ENCODE results near the gene PCDHGC4. TPM values are rescaled to one million over a fixed set of nuclear protein-coding genes. Genes with fewer than 3 reads are reported as not detected.

PCDHGC4 gene
- total and polyA plus RNA-seq, 2 of the 13 experiments (the other 11 are each of a cell fraction or from before 2014, with no cell fraction given), result 0.07 TPM; not detected in 1

GRCh38 chr5:141524604-141525597, 40.1 kb downstream of the PCDHGC4 start (continued):
- TF ChIP-seq SCMH1 (CRISPR knock-in tag; IDR thresholded peaks at IDR 0.05; ENCODE audit: borderline replicate concordance) (no peak), ATRX (CRISPR knock-in tag; IDR thresholded peaks at IDR 0.05; ENCODE audit: borderline replicate concordance) (no peak), ATF7 (IDR thresholded peaks at IDR 0.05) (no peak), ATF7 (CRISPR knock-in tag; IDR thresholded peaks at IDR 0.05) (no peak), HNRNPL (IDR thresholded peaks at IDR 0.05; ENCODE audit: low read depth, low read length) (0 out of 2 replicates have a peak, but pooled peaks have one; percentile 31), GRHL1 (CRISPR knock-in tag; conservative IDR thresholded peaks at IDR 0.05) (no peak), ZNF280D (CRISPR knock-in tag; IDR thresholded peaks at IDR 0.05) (0 out of 2 replicates have a peak, but pooled peaks have one; percentile 34), JARID2 (CRISPR knock-in tag; IDR thresholded peaks at IDR 0.05; ENCODE audit: insufficient replicate concordance) (no peak), ZNF564 (CRISPR knock-in tag; IDR thresholded peaks at IDR 0.05) (no peak), ZNF354B (CRISPR knock-in tag; IDR thresholded peaks at IDR 0.05) (no peak), ZNF318 (CRISPR knock-in tag; IDR thresholded peaks at IDR 0.05) (no peak), RNF2 (conservative IDR thresholded peaks at IDR 0.05; ENCODE audit: low read depth) (no peak), ZNF704 (CRISPR knock-in tag; IDR thresholded peaks at IDR 0.05; ENCODE audit: borderline replicate concordance) (no peak)

Measured in HepG2 (cell line).